ENCODE data around the gene ARL1.
"Not testable (repeated sequence)": the region's sequence is repeated elsewhere in the genome, so short reads cannot be mapped to it uniquely, and the experiment has no call there.

The ARL1 gene

DNA sequence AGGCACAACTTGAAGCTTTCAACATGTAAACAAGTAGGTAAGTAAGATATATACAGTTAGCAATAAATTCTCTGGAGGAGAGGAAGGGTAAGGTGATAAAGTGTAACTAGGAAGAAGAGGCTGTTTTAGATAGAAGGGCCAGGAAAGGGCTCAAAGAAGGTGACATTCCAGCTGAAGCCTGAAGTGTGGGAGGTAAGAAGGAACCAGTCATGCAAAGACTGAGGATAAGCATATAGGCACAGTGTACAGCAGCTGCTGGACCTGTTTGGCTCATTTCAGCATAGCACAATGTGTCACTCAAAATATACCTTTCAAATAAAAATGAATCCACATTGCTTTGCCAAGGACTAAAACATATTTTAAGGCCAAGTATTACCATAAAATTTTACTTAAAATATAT, 28.6 kb upstream of the ARL1 start:
- no peak overlapping the region for H3K4me3 ChIP-seq (replicated peaks; ENCODE audit: insufficient read depth, low read length)
- DNase-seq (ENCODE audit: low read depth in 1 of 2, low spot score in 1 of 2): no peak
- H3K27me3 ChIP-seq (ENCODE audit: insufficient read depth, poor library complexity, severe bottlenecking): no peaks in the 10 kb centered on the region
- no peak overlapping the region for H3K27ac ChIP-seq (replicated peaks)
- no peak for TF ChIP-seq GABPA (IDR thresholded peaks at IDR 0.05; ENCODE audit: low read depth)
- TF ChIP-seq, protein P1, sequence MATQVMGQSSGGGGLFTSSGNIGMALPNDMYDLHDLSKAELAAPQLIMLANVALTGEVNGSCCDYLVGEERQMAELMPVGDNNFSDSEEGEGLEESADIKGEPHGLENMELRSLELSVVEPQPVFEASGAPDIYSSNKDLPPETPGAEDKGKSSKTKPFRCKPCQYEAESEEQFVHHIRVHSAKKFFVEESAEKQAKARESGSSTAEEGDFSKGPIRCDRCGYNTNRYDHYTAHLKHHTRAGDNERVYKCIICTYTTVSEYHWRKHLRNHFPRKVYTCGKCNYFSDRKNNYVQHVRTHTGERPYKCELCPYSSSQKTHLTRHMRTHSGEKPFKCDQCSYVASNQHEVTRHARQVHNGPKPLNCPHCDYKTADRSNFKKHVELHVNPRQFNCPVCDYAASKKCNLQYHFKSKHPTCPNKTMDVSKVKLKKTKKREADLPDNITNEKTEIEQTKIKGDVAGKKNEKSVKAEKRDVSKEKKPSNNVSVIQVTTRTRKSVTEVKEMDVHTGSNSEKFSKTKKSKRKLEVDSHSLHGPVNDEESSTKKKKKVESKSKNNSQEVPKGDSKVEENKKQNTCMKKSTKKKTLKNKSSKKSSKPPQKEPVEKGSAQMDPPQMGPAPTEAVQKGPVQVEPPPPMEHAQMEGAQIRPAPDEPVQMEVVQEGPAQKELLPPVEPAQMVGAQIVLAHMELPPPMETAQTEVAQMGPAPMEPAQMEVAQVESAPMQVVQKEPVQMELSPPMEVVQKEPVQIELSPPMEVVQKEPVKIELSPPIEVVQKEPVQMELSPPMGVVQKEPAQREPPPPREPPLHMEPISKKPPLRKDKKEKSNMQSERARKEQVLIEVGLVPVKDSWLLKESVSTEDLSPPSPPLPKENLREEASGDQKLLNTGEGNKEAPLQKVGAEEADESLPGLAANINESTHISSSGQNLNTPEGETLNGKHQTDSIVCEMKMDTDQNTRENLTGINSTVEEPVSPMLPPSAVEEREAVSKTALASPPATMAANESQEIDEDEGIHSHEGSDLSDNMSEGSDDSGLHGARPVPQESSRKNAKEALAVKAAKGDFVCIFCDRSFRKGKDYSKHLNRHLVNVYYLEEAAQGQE (IDR thresholded peaks at IDR 0.05; ENCODE audit: insufficient replicate concordance, low read depth): no peak
- TF ChIP-seq, protein P2, sequence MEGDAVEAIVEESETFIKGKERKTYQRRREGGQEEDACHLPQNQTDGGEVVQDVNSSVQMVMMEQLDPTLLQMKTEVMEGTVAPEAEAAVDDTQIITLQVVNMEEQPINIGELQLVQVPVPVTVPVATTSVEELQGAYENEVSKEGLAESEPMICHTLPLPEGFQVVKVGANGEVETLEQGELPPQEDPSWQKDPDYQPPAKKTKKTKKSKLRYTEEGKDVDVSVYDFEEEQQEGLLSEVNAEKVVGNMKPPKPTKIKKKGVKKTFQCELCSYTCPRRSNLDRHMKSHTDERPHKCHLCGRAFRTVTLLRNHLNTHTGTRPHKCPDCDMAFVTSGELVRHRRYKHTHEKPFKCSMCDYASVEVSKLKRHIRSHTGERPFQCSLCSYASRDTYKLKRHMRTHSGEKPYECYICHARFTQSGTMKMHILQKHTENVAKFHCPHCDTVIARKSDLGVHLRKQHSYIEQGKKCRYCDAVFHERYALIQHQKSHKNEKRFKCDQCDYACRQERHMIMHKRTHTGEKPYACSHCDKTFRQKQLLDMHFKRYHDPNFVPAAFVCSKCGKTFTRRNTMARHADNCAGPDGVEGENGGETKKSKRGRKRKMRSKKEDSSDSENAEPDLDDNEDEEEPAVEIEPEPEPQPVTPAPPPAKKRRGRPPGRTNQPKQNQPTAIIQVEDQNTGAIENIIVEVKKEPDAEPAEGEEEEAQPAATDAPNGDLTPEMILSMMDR (IDR thresholded peaks at IDR 0.05; ENCODE audit: insufficient read depth, low read length): no peak
- TF ChIP-seq POLR2AphosphoS5 (IDR thresholded peaks at IDR 0.05; ENCODE audit: low read depth): no peak

DNA sequence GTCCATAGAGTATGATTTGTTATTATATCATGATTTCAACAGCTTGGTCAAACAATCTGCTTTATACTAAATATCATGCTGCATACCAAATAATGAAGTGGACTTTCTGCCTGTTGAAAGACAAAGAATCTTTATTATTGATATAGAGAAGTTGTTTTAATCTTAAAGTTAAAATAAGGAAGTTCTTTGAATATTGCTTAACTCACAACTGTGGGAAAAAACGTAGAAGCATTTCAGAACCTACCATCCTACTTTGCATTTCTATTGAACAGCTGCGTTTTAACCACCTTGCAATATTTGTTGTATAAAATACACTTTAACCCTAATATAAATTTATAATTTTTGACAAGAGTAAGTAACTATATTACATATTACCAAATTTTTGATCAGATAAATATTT, 22.9 kb upstream of the ARL1 start:
- TF ChIP-seq SPI1 (IDR thresholded peaks at IDR 0.05; ENCODE audit: borderline replicate concordance, low read depth) (peak; percentile 18; the same call in 1 of the 2 replicates), GABPA (IDR thresholded peaks at IDR 0.05; ENCODE audit: low read depth) (no peak), POLR2AphosphoS5 (IDR thresholded peaks at IDR 0.05; ENCODE audit: low read depth) (no peak)
- TF ChIP-seq, protein P2 (IDR thresholded peaks at IDR 0.05; ENCODE audit: insufficient read depth, low read length): no peak
- TF ChIP-seq, protein P1 (IDR thresholded peaks at IDR 0.05; ENCODE audit: insufficient replicate concordance, low read depth): no peak
- H3K4me3 ChIP-seq (replicated peaks; ENCODE audit: insufficient read depth, low read length): no peak overlapping the region
- H3K27ac ChIP-seq (replicated peaks): no peak overlapping the region
- H3K27me3 ChIP-seq (ENCODE audit: insufficient read depth, poor library complexity, severe bottlenecking): no peaks in the 10 kb centered on the region
- peak in 1 of 2 experiments; percentile 7 for DNase-seq (ENCODE audit: low read depth in 1 of 2, low spot score in 1 of 2)

DNA sequence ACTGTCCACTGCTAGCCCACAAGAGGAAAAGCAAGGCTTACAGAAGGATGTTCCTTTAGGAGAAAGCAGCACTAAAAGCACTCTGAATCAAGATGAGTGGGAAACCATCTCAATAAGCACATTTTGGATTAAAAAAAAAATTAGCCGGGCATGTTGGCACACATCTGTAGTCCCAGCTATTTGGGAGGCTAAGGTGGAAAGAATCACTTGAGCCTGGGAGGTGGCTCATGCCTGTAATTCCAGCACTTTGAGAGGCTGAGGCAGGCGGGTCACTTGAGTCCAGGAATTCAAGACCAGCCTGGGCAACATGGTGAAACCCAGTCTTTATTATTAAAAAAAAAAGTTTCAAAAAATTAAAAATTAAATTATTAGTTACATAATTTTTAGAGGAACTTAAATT, 17.0 kb upstream of the ARL1 start:
- DNase-seq (ENCODE audit: low read depth in 1 of 2, low spot score in 1 of 2): no peak
- H3K27ac ChIP-seq (replicated peaks): no peak overlapping the region
- TF ChIP-seq POLR2AphosphoS5 (IDR thresholded peaks at IDR 0.05; ENCODE audit: low read depth) (no peak), SPI1 (IDR thresholded peaks at IDR 0.05; ENCODE audit: borderline replicate concordance, low read depth) (no peak), GABPA (IDR thresholded peaks at IDR 0.05; ENCODE audit: low read depth) (no peak)
- TF ChIP-seq, protein P2 (IDR thresholded peaks at IDR 0.05; ENCODE audit: insufficient read depth, low read length): no peak
- TF ChIP-seq, protein P1 (IDR thresholded peaks at IDR 0.05; ENCODE audit: insufficient replicate concordance, low read depth): no peak
- no peaks in the 10 kb centered on the region for H3K27me3 ChIP-seq (ENCODE audit: insufficient read depth, poor library complexity, severe bottlenecking)
- no peak overlapping the region for H3K4me3 ChIP-seq (replicated peaks; ENCODE audit: insufficient read depth, low read length)

DNA sequence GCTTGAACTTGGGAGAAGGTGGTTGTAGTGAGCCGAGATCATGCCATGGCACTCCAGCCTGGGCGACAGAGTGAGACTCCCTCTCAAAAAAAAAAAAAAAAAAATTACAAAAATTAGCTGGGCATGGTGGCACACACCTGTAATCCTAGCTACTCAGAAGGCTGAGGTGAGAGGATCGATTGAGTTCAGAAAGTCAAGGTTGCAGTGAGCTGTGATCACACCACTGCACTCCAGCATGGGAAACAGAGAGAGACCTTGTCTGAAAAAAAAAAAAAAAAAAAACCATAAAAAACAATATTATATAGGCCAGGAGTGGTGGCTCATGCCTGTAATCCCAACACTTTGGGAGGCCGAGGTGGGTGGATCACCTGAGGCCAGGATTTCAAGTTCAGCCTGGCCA, 14.5 kb upstream of the ARL1 start:
- H3K4me3 ChIP-seq (replicated peaks; ENCODE audit: insufficient read depth, low read length); H3K27ac ChIP-seq (replicated peaks); DNase-seq (ENCODE audit: low read depth in 1 of 2, low spot score in 1 of 2); H3K27me3 ChIP-seq (ENCODE audit: insufficient read depth, poor library complexity, severe bottlenecking): not testable (repeated sequence)

All from HL-60 (cell line).